Measurements from ENCODE around the gene MMP2.

Gene MMP2

DNA sequence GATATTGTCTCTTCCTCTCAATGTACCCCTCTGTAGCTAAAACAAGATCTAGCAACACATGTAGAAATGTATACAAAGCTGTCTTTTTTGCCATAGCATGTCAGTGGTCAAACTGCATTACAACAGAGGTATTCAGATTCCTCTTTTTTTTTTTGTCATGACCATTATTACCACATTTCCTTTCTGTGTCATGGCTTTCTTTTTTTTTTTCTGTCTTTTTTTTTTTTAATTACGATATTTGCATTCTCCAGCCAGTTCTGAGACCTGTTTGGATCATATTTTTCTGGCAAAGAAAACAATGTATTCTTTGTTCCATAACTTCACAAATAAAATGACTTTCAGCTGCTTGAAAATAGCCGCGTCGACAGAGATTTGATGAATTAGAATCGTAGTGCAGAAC lies 60.1 kb downstream of the MMP2 start:
- DNase-seq = no peak
- TF ChIP-seq GATA1 (IDR thresholded peaks at IDR 0.05; ENCODE audit: low read depth, low read length) = no peak
- TF ChIP-seq POLR2A (IDR thresholded peaks at IDR 0.05; ENCODE audit: low read length) = no peak

DNA sequence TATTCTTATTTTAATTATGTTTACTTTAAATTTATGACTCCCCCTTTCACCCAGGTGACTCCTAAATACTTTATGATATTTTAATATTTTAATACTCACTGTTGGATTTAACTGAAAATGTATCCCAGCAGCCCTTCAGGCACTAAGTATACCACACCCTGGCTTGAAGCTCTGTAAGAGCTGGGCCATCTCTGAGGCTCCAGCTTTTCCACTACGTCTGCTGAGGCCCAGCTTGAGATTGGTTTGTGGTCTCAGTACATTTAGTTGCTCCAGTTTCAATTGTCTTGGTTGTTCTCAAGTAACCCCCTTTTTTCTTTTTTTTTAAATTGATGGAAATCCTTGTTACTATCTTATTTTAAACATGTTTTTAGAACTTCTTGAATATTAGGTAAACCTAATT lies 60.5 kb downstream of the MMP2 start:
- DNase-seq = no peak
- TF ChIP-seq POLR2A (IDR thresholded peaks at IDR 0.05; ENCODE audit: low read length) = no peak
- no peak for TF ChIP-seq GATA1 (IDR thresholded peaks at IDR 0.05; ENCODE audit: low read depth, low read length)

DNA sequence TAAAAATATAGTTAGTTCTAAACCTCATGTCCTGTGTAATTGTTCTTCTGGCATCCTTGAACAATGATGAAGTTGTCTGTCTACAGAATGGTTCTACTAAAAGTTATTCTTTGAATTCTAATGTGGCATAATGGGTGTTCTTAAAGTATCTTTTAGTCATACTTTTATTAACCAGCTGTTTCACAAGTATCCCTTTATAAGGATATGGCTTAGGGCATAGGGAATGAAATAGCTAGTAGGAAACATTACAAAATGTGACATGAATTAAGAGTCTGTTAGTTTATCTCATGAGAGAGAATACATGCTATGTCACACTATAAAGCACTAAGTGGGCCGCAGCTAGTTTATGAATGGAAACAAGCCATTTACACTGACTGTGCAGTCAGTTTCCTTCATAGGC lies 61.2 kb downstream of the MMP2 start:
- DNase-seq = no peak
- no peak for TF ChIP-seq POLR2A (IDR thresholded peaks at IDR 0.05; ENCODE audit: low read length)
- TF ChIP-seq GATA1 (IDR thresholded peaks at IDR 0.05; ENCODE audit: low read depth, low read length) = no peak

- no peak for TF ChIP-seq GATA1 (IDR thresholded peaks at IDR 0.05; ENCODE audit: low read depth, low read length)
- TF ChIP-seq POLR2A (IDR thresholded peaks at IDR 0.05; ENCODE audit: low read length) = no peak
- DNase-seq = peak in 1 of 2 experiments; percentile 8
Observed at GRCh38 chr16:55542459-55543082, 63.6 kb downstream of the MMP2 start.

DNA sequence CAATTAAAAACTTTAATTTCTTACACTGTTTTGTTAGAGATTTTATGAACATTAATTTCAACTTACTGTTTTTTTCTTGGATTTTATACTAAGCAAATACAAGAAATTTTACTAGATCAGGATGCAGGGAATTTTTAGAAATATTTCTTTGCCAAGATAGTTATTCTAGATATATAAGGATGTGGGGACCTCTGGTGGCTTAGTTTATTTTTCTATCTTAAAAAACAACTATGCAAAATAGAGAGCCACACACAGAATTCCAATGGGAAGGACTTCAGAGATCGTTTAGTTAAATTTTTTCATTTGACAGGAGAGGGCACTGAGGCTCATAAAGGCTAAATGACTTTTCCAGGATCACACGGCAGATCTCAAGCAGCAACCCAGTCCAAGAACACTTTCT lies 64.5 kb downstream of the MMP2 start:
- DNase-seq = peak in 1 of 2 experiments; percentile 17
- TF ChIP-seq GATA1 (IDR thresholded peaks at IDR 0.05; ENCODE audit: low read depth, low read length) (no peak), POLR2A (IDR thresholded peaks at IDR 0.05; ENCODE audit: low read length) (no peak)

- TF ChIP-seq GATA1 (IDR thresholded peaks at IDR 0.05; ENCODE audit: low read depth, low read length) (no peak), POLR2A (IDR thresholded peaks at IDR 0.05; ENCODE audit: low read length) (no peak)
- DNase-seq = no peak
Observed at GRCh38 chr16:55552621-55553020, 73.6 kb downstream of the MMP2 start.

DNA sequence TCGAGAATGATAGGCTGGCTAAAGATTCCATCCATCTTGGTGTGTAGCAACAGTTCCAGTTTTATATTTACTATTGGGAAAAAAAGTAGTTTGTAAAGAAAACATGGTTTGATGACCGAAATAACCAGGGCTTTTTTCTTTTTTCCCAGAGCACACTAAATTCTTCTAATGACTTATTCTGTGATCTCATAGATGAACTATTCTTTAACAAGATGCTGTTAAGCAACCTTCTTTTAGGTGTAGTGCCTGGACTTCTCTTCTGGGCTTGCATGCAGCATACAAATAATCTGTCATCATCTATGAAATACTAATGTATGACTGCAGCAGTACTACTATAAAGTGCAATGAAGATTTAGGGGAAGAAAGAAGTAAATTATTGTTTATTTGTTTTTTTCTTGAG lies 76.4 kb downstream of the MMP2 start:
- DNase-seq = no peak
- TF ChIP-seq GATA1 (IDR thresholded peaks at IDR 0.05; ENCODE audit: low read depth, low read length) (no peak), POLR2A (IDR thresholded peaks at IDR 0.05; ENCODE audit: low read length) (no peak)
